Measurements from ENCODE around the gene FRMPD1.

FRMPD1 gene

GRCh38 chr9:37663926-37664325, 13.2 kb downstream of the FRMPD1 start:
- DNase-seq (ENCODE audit: low spot score): no peak
- no peak for TF ChIP-seq CTCF (IDR thresholded peaks at IDR 0.05; ENCODE audit: extremely low read depth, missing control alignments)

GRCh38 chr9:37667706-37668105, 17.0 kb downstream of the FRMPD1 start:
- DNase-seq (ENCODE audit: low spot score): no peak
- TF ChIP-seq CTCF (IDR thresholded peaks at IDR 0.05; ENCODE audit: extremely low read depth, missing control alignments): no peak

- DNase-seq (ENCODE audit: low spot score): no peak
These were observed 17.4 kb downstream of the FRMPD1 start for GRCh38 chr9:37668116-37668601.

GRCh38 chr9:37669232-37669631, 18.5 kb downstream of the FRMPD1 start:
- no peak for TF ChIP-seq CTCF (IDR thresholded peaks at IDR 0.05; ENCODE audit: extremely low read depth, missing control alignments)
- DNase-seq (ENCODE audit: low spot score): no peak

More at GRCh38 chr9:37668116-37668601, 17.4 kb downstream of the FRMPD1 start:
- TF ChIP-seq CTCF (IDR thresholded peaks at IDR 0.05; ENCODE audit: extremely low read depth, missing control alignments): no peak

GRCh38 chr9:37675661-37676060, 24.9 kb downstream of the FRMPD1 start:
- no peak for DNase-seq (ENCODE audit: low spot score)
- no peak for TF ChIP-seq CTCF (IDR thresholded peaks at IDR 0.05; ENCODE audit: extremely low read depth, missing control alignments)

GRCh38 chr9:37676411-37676830, 25.7 kb downstream of the FRMPD1 start:
- DNase-seq (ENCODE audit: low spot score): no peak

GRCh38 chr9:37677435-37677834, 26.7 kb downstream of the FRMPD1 start:
- TF ChIP-seq CTCF (IDR thresholded peaks at IDR 0.05; ENCODE audit: extremely low read depth, missing control alignments): no peak
- DNase-seq (ENCODE audit: low spot score): no peak

More at GRCh38 chr9:37676411-37676830, 25.7 kb downstream of the FRMPD1 start:
- no peak for TF ChIP-seq CTCF (IDR thresholded peaks at IDR 0.05; ENCODE audit: extremely low read depth, missing control alignments)

All from GM20000 (cell line).